ENCODE measurements around the gene HBEGF. TPM values are rescaled to one million over a fixed set of nuclear protein-coding genes. Genes with fewer than 3 reads are reported as not detected.

Gene HBEGF
- total RNA-seq, 1 donor from 2014 or later, result 31.6 TPM

DNA sequence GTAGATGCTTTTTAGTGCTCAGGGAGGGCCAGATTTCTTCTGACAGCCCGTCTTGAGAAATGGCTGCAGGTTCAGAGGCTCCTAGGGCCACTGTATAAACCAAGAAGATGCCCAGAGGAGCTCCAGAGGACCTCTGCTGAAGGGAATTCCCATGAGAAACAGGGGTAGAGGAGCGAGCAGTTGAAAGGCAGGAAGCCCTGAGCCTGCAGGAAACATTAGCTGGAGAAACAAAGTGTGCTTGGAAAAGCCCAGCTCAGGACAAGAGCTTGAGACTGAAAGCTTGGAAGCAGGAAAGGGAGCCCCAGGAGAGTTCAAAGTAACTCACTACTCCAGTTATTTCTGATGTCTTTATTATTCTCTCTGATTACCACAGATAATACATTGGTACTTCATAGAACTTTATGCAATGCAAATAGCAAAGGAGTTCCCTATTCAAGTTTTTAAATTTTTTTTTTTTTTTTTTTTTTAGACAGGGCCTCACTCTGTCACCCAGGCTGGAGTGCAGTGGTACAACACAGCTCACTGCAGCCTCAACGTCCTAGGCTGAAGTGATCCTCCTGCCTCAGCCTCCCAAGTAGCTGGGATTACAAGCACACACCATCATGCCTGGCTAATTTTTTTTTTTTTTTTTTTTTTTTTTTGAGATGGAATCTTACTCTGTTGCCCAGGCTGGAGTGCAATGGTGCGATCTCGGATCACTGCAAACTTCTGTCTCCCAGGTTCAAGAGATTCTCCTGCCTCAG lies 16.5 kb downstream of the HBEGF start:
- H3K27me3 ChIP-seq (ENCODE audit: control insufficient read depth, insufficient read depth, low read length), result no peaks in the 10 kb centered on the region
- TF ChIP-seq, protein P1, sequence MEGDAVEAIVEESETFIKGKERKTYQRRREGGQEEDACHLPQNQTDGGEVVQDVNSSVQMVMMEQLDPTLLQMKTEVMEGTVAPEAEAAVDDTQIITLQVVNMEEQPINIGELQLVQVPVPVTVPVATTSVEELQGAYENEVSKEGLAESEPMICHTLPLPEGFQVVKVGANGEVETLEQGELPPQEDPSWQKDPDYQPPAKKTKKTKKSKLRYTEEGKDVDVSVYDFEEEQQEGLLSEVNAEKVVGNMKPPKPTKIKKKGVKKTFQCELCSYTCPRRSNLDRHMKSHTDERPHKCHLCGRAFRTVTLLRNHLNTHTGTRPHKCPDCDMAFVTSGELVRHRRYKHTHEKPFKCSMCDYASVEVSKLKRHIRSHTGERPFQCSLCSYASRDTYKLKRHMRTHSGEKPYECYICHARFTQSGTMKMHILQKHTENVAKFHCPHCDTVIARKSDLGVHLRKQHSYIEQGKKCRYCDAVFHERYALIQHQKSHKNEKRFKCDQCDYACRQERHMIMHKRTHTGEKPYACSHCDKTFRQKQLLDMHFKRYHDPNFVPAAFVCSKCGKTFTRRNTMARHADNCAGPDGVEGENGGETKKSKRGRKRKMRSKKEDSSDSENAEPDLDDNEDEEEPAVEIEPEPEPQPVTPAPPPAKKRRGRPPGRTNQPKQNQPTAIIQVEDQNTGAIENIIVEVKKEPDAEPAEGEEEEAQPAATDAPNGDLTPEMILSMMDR (IDR thresholded peaks at IDR 0.05; ENCODE audit: insufficient read depth, low read length, poor library complexity, severe bottlenecking), result no peak
- no peak for DNase-seq (ENCODE audit: low read depth)
- no peak overlapping the region for H3K4me3 ChIP-seq (ENCODE audit: low read depth, low read length)
- peaks cover 1% of the 10 kb centered on the region for H3K36me3 ChIP-seq (ENCODE audit: control insufficient read depth, insufficient read depth, low read length)

- Histone ChIP-seq H3K36me3 (ENCODE audit: control insufficient read depth, insufficient read depth, low read length) (no peaks in the 10 kb centered on the region), H3K27me3 (ENCODE audit: control insufficient read depth, insufficient read depth, low read length) (no peaks in the 10 kb centered on the region), H3K4me3 (ENCODE audit: low read depth, low read length) (no peak overlapping the region)
- TF ChIP-seq, protein P1 (IDR thresholded peaks at IDR 0.05; ENCODE audit: insufficient read depth, low read length, poor library complexity, severe bottlenecking), result no peak
- no peak for DNase-seq (ENCODE audit: low read depth)
Measured at GRCh38 chr5:140328036-140328764, 18.2 kb downstream of the HBEGF start.

DNA sequence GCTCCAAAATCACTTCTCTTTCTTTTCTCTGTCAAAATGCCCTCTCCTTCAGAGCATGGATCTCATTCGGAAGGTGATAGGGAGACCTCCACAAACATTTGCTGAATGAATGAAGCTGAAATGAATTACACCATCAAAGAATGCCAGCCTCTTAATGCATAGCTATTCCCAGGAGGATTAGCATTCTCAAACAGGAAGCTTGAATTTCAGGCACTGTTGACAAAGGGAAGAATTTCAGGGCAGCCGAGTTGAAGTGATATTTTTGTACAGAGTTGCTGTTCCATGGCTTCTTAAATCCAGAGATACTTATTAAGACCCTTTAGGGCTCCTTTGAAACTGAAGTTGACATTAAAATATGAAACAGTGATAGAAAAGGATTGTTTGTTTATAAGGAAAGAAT lies 18.8 kb downstream of the HBEGF start:
- H3K36me3 ChIP-seq (ENCODE audit: control insufficient read depth, insufficient read depth, low read length), result no peaks in the 10 kb centered on the region
- TF ChIP-seq, protein P1 (IDR thresholded peaks at IDR 0.05; ENCODE audit: insufficient read depth, low read length, poor library complexity, severe bottlenecking), result no peak
- H3K4me3 ChIP-seq (ENCODE audit: low read depth, low read length), result no peak overlapping the region
- no peaks in the 10 kb centered on the region for H3K27me3 ChIP-seq (ENCODE audit: control insufficient read depth, insufficient read depth, low read length)
- DNase-seq (ENCODE audit: low read depth), result no peak

GRCh38 chr5:140325486-140325885 lies 20.9 kb downstream of the HBEGF start:
- TF ChIP-seq, protein P1 (IDR thresholded peaks at IDR 0.05; ENCODE audit: insufficient read depth, low read length, poor library complexity, severe bottlenecking), result no peak
- Histone ChIP-seq H3K27me3 (ENCODE audit: control insufficient read depth, insufficient read depth, low read length) (no peaks in the 10 kb centered on the region), H3K4me3 (ENCODE audit: low read depth, low read length) (no peak overlapping the region), H3K36me3 (ENCODE audit: control insufficient read depth, insufficient read depth, low read length) (no peaks in the 10 kb centered on the region)
- no peak for DNase-seq (ENCODE audit: low read depth)

- H3K4me3 ChIP-seq (ENCODE audit: low read depth, low read length), result no peak overlapping the region
- no peak for DNase-seq (ENCODE audit: low read depth)
- no peaks in the 10 kb centered on the region for H3K27me3 ChIP-seq (ENCODE audit: control insufficient read depth, insufficient read depth, low read length)
- TF ChIP-seq, protein P1 (IDR thresholded peaks at IDR 0.05; ENCODE audit: insufficient read depth, low read length, poor library complexity, severe bottlenecking), result no peak
- no peaks in the 10 kb centered on the region for H3K36me3 ChIP-seq (ENCODE audit: control insufficient read depth, insufficient read depth, low read length)
Measured at GRCh38 chr5:140324617-140325241, 21.7 kb downstream of the HBEGF start.

Measured in kidney epithelial cell (primary cell).